H1 (cell line): ENCODE measurements around the gene MGAT4B. TPM values are rescaled to one million over a fixed set of nuclear protein-coding genes. Genes with fewer than 3 reads are reported as not detected.
A peak's percentile ranks its signal among the peaks of the same experiment; 100 is the strongest.

Experiments
- CTCF ChIA-PET: fragments of 300-600 bp; sonication (Branson Sonifier 250); formaldehyde crosslinking; loops from one replicate; lab custom pipeline; 2021; ENCODE audit not compliant: partially characterized antibody; lab: Charles Lee
- POLR2A ChIA-PET: fragments of 300-600 bp; sonication (Branson Sonifier 250); formaldehyde crosslinking; loops from one replicate; lab custom pipeline; 2021; ENCODE audit warnings: inconsistent platforms; ENCODE audit not compliant: partially characterized antibody; lab: Charles Lee
- DNase-seq, 2 experiments: peaks; one replicate each; pipeline versions ENCODE4 v3.0.0 to v3.0.0-alpha.2; 2010 to 2022; ENCODE audit warnings: low spot score in 2 of 2, low read depth in 1 of 2, mixed read lengths in 1 of 2
- FAIRE-seq: peaks from 2 replicates; lab custom pipeline; 2011; peaks lifted over from hg19 to GRCh38; lab: Jason Lieb, UNC
- H2AFZ ChIP-seq: 2 replicates; pipeline ENCODE4 v1.8.1; 2012; ENCODE audit warnings: low read length, inconsistent platforms
- H2AK5ac ChIP-seq: 2 replicates; pipeline ENCODE4 v1.6.1; 2013; ENCODE audit warnings: low read depth, low read length
- H2BK120ac ChIP-seq: replicated peaks from 2 replicates; pipeline ENCODE3; 2013; ENCODE audit warnings: low read depth, low read length, inconsistent platforms
- H2BK12ac ChIP-seq: 2 replicates; pipeline ENCODE4 v1.6.1; 2013; ENCODE audit warnings: low read depth, low read length
- H2BK15ac ChIP-seq: 2 replicates; pipeline ENCODE4 v1.6.1; 2013; ENCODE audit warnings: low read length
- H2BK20ac ChIP-seq: 2 replicates; pipeline ENCODE4 v1.6.1; 2013; ENCODE audit warnings: low read length
- H2BK5ac ChIP-seq: 2 replicates; pipeline ENCODE4 v1.6.1; 2013; ENCODE audit warnings: low read depth, low read length
- H3K14ac ChIP-seq: 2 replicates; pipeline ENCODE4 v1.6.1; 2013; ENCODE audit warnings: inconsistent platforms; ENCODE audit not compliant: insufficient read length
- H3K18ac ChIP-seq: 2 replicates; pipeline ENCODE4 v1.6.1; 2013; ENCODE audit warnings: low read length; ENCODE audit errors: extremely low read depth
- H3K23ac ChIP-seq: 2 replicates; pipeline ENCODE4 v1.6.1; 2013; ENCODE audit warnings: inconsistent platforms; ENCODE audit not compliant: insufficient read length
- H3K23me2 ChIP-seq: 2 replicates; pipeline ENCODE4 v1.6.1; 2013; ENCODE audit warnings: low read depth, low read length
- H3K27ac ChIP-seq: 2 replicates; pipeline ENCODE4 v1.6.1; 2011; ENCODE audit warnings: low read depth, low read length, inconsistent platforms
- H3K27me3 ChIP-seq, 4 experiments: replicated peaks in 1 of 4; 1 replicate in 1 of 4; 2 replicates in 3 of 4; pipeline versions ENCODE4 v1.6.1 to v1.8.1; 2011 to 2013; ENCODE audit warnings: low read length in 3 of 4, mild to moderate bottlenecking in 3 of 4, inconsistent platforms in 2 of 4, mixed read lengths in 2 of 4, moderate library complexity in 1 of 4; ENCODE audit not compliant: control insufficient read depth in 3 of 4, insufficient read depth in 3 of 4; ENCODE audit errors: extremely low read depth in 1 of 4
- H3K36me3 ChIP-seq, 4 experiments: 2 replicates each; pipeline versions ENCODE4 v1.6.1 to v1.8.1; 2011 to 2013; ENCODE audit warnings: mild to moderate bottlenecking in 4 of 4, low read length in 3 of 4, moderate library complexity in 2 of 4, control low read depth in 1 of 4, inconsistent platforms in 1 of 4; ENCODE audit not compliant: insufficient read depth in 4 of 4, control insufficient read depth in 2 of 4
- H3K4ac ChIP-seq: replicated peaks from 2 replicates; pipeline ENCODE3; 2013; ENCODE audit warnings: low read length, low read depth, mixed read lengths, inconsistent platforms; ENCODE audit not compliant: insufficient read length
- H3K4me1 ChIP-seq, 4 experiments: replicated peaks in 1 of 4; 1 replicate in 1 of 4; 2 replicates in 3 of 4; pipeline versions ENCODE4 v1.6.1 to v1.8.1; 2011 to 2013; ENCODE audit warnings: low read length in 3 of 4, inconsistent platforms in 2 of 4, mixed read lengths in 1 of 4; ENCODE audit not compliant: insufficient read depth in 4 of 4, control insufficient read depth in 3 of 4
- H3K4me2 ChIP-seq, 2 experiments: 2 replicates each; pipeline versions ENCODE4 v1.6.1 to v1.8.1; 2011 to 2013; ENCODE audit warnings: low read depth in 2 of 2, low read length in 2 of 2, control low read depth in 1 of 2, inconsistent platforms in 1 of 2, mild to moderate bottlenecking in 1 of 2; ENCODE audit not compliant: insufficient read depth in 1 of 2
- H3K4me3 ChIP-seq, 4 experiments: fragments of 200-600, 300-600 bp in 1 of 4; sonication (generic), shearing (Covaris generic), sonication (Bioruptor Twin) in 1 of 4; 2 replicates each; pipeline versions ENCODE4 v1.5.1 to v1.8.1; 2011 to 2016; ENCODE audit warnings: low read length in 4 of 4, low read depth in 3 of 4, control low read depth in 2 of 4, inconsistent platforms in 2 of 4, mild to moderate bottlenecking in 2 of 4, mixed read lengths in 1 of 4, moderate library complexity in 1 of 4; ENCODE audit not compliant: insufficient read depth in 2 of 4; ENCODE audit errors: extremely low read depth in 1 of 4
- H3K56ac ChIP-seq: replicated peaks from 2 replicates; pipeline ENCODE3; 2013; ENCODE audit warnings: low read depth, mild to moderate bottlenecking, mixed read lengths, low read length, inconsistent platforms; ENCODE audit not compliant: insufficient read length
- H3K79me1 ChIP-seq: 2 replicates; pipeline ENCODE4 v1.6.1; 2013; ENCODE audit warnings: low read depth, low read length, control low read depth
- H3K79me2 ChIP-seq, 2 experiments: 2 replicates each; pipeline versions ENCODE4 v1.6.1 to v1.8.1; 2012 to 2013; ENCODE audit warnings: low read length in 2 of 2, mild to moderate bottlenecking in 2 of 2, inconsistent platforms in 1 of 2; ENCODE audit not compliant: insufficient read depth in 2 of 2, control insufficient read depth in 1 of 2
- H3K9ac ChIP-seq, 4 experiments: replicated peaks in 1 of 4; 1 replicate in 1 of 4; 2 replicates in 3 of 4; pipeline versions ENCODE4 v1.6.1 to v1.8.1; 2011 to 2013; ENCODE audit warnings: low read depth in 3 of 4, low read length in 3 of 4, control low read depth in 2 of 4, mild to moderate bottlenecking in 2 of 4, moderate library complexity in 2 of 4, inconsistent platforms in 1 of 4; ENCODE audit errors: extremely low read depth in 1 of 4
- H3K9me3 ChIP-seq, 2 experiments: 2 replicates each; pipeline versions ENCODE4 v1.6.1 to v1.8.1; 2012 to 2013; ENCODE audit warnings: mild to moderate bottlenecking in 2 of 2, moderate library complexity in 2 of 2, control low read depth in 1 of 2, inconsistent platforms in 1 of 2, low read depth in 1 of 2, low read length in 1 of 2, mixed read lengths in 1 of 2; ENCODE audit not compliant: insufficient read depth in 2 of 2
- H4K20me1 ChIP-seq, 2 experiments: replicated peaks in 1 of 2; 2 replicates each; pipeline versions ENCODE3 to v1.8.1; 2011 to 2013; ENCODE audit warnings: inconsistent platforms in 2 of 2, low read length in 2 of 2, mild to moderate bottlenecking in 1 of 2; ENCODE audit not compliant: insufficient read depth in 2 of 2, control insufficient read depth in 1 of 2
- H4K5ac ChIP-seq: 2 replicates; pipeline ENCODE4 v1.6.1; 2013; ENCODE audit warnings: low read length, low read depth, mixed read lengths, inconsistent platforms; ENCODE audit not compliant: insufficient read length
- H4K8ac ChIP-seq: 2 replicates; pipeline ENCODE4 v1.8.0; 2013; ENCODE audit warnings: mild to moderate bottlenecking, moderate library complexity, low read length, inconsistent platforms; ENCODE audit not compliant: insufficient read depth; ENCODE audit errors: extremely low read depth
- H4K91ac ChIP-seq: replicated peaks from 2 replicates; pipeline ENCODE3; 2013; ENCODE audit warnings: low read length, mixed read lengths, inconsistent platforms; ENCODE audit not compliant: insufficient read length
- CTBP2 ChIP-seq: IDR thresholded peaks from 2 replicates; pipeline ENCODE4 v1.7.0; 2011; ENCODE audit warnings: borderline replicate concordance, mild to moderate bottlenecking, moderate library complexity, mixed read lengths, low read length; ENCODE audit not compliant: insufficient read depth, insufficient read length
- POLR2A ChIP-seq, 2 experiments: IDR thresholded peaks; 1 replicate in 1 of 2; 2 replicates in 1 of 2; pipeline ENCODE4 v1.6.1; 2011; ENCODE audit warnings: low read depth in 2 of 2, low read length in 2 of 2, mild to moderate bottlenecking in 2 of 2; ENCODE audit errors: control extremely low read depth in 1 of 2
- RXRA ChIP-seq: IDR thresholded peaks from 2 replicates; pipeline ENCODE4 v1.6.1; 2011; ENCODE audit warnings: low read depth, mild to moderate bottlenecking, low read length, moderate library complexity; ENCODE audit not compliant: insufficient read depth
- SP1 ChIP-seq: IDR thresholded peaks from 2 replicates; pipeline ENCODE4 v1.6.1; 2011; ENCODE audit warnings: low read depth, low read length
- SP4 ChIP-seq: IDR thresholded peaks from 2 replicates; pipeline ENCODE4 v1.6.1; 2012; ENCODE audit warnings: low read length, inconsistent platforms
- TAF1 ChIP-seq: IDR thresholded peaks from 2 replicates; pipeline ENCODE4 v1.6.1; 2011; ENCODE audit warnings: mild to moderate bottlenecking, low read depth, low read length
- WGBS, 2 experiments: shearing (Covaris generic) in 1 of 2; methylation state at CpG; one replicate each; pipeline versions ENCODE4 v1.1.6 to v1.1.7; 2013 to 2015; ENCODE audit warnings: low lambda C conversion rate in 2 of 2, mixed read lengths in 2 of 2, inconsistent platforms in 1 of 2, low coverage in 1 of 2, missing lambda C conversion rate in 1 of 2; ENCODE audit not compliant: insufficient replicate concordance in 2 of 2, insufficient coverage in 1 of 2, insufficient read length in 1 of 2; ENCODE audit errors: extremely low coverage in 1 of 2, missing lambda C conversion rate in 1 of 2; 5-methylcytosine and 5-hydroxymethylcytosine counted together
- polyA plus RNA-seq, 7 experiments: library from polyadenylated mRNA; depleted of rRNA in 3 of 7; stranded (reverse) in 5 of 7; unstranded in 2 of 7; fragments of >200 nt in 5 of 7; fragments of 200-250 nt in 2 of 7; gene quantifications; 1 replicate in 5 of 7; 2 replicates in 1 of 7; 4 replicates in 1 of 7; pipeline versions ENCODE4 v1.2.1 to v1.2.3, GENCODE V29; 2011 to 2013; ENCODE audit warnings: missing spikeins in 2 of 7, mixed read lengths in 2 of 7
- total RNA-seq: library from RNA; stranded (reverse); fragmentation: NEBNext Ultra II Directional; extraction: Animal tissue kit (Norgen Biotek cat#: 25700); gene quantifications from 2 replicates; pipeline ENCODE4 v1.2.1, GENCODE V29; 2021
- TF ChIP-seq, protein P1 (sequence below): IDR thresholded peaks from 2 replicates; pipeline ENCODE4 v1.6.1; 2012; ENCODE audit warnings: low read length, inconsistent platforms

The MGAT4B gene
- total and polyA plus RNA-seq, 2 of the 8 experiments (the other 6 are each of a cell fraction or from before 2014, with no cell fraction given), result 116 to 128 TPM

- Histone ChIP-seq H3K79me1 (peaks cover 8% of the 10 kb centered on the region), H3K4me3 (peak overlapping the region in 2 of 4 experiments; percentile 1 to 91; a peak in 3 of 8 replicates), H4K8ac (no peak overlapping the region), H4K20me1 (peaks cover 8 to 25% of the 10 kb centered on the region in 2 experiments), H3K9ac (no peak overlapping the region), H2BK12ac (no peak overlapping the region), H3K4ac (no peak overlapping the region), H3K27me3 (no peaks in the 10 kb centered on the region), H4K91ac (no peak overlapping the region), H2BK5ac (no peak overlapping the region; the same call in 1 of the 2 replicates), H3K14ac (no peak overlapping the region), H3K56ac (no peak overlapping the region), H2BK15ac (no peak overlapping the region), H3K23me2 (peaks cover 6% of the 10 kb centered on the region; the same call in 1 of the 2 replicates), H3K79me2 (peaks cover 4 to 28% of the 10 kb centered on the region in 2 experiments; a peak in 2 of 4 replicates), H3K4me2 (peak overlapping the region; percentile 54 to 81; a peak in 3 of 4 replicates), H3K18ac (no peak overlapping the region), H3K36me3 (peaks cover 10 to 43% (median 35%) of the 10 kb centered on the region in 4 experiments), H3K27ac (no peak overlapping the region), H4K5ac (no peak overlapping the region), H3K4me1 (peaks cover 4 to 36% (median 33%) of the 10 kb centered on the region in 4 experiments), H3K23ac (no peak overlapping the region), H3K9me3 (no peaks in the 10 kb centered on the region), H2AFZ (no peak overlapping the region), H2BK20ac (no peak overlapping the region), H2AK5ac (no peak overlapping the region), H2BK120ac (no peak overlapping the region)
- 74% methylated on average over 6 of the region's 8 CpGs; no CpG with 5 or more reads in 1 of the 2 experiments for WGBS, 2 experiments
- no peak for DNase-seq
- ChIA-PET CTCF (interaction anchor here (0.6 to 1.5 kb wide), 6 partner anchors 9 to 59 kb away, joined by 3 to 6 read pairs (median 4); no protein-coding TSS in a partner anchor), POLR2A (interaction anchor here (0.6 to 12.6 kb wide), 10 partner anchors 10 to 111 kb away, joined by 3 to 207 read pairs (median 4); partner anchors contain the start of genes LTC4S, MAML1, MGAT4B and MRNIP)
- FAIRE-seq, result no peak
- TF ChIP-seq POLR2A (IDR thresholded peaks at IDR 0.05; ENCODE audit: control extremely low read depth in 1 of 2, low read depth in 2 of 2, low read length in 2 of 2) (peak in 1 of 2 experiments; percentile 73; a peak in 1 of 3 replicates), SP4 (no peak), TAF1 (no peak), SP1 (no peak), RXRA (no peak), CTBP2 (no peak)
- TF ChIP-seq, protein P1, sequence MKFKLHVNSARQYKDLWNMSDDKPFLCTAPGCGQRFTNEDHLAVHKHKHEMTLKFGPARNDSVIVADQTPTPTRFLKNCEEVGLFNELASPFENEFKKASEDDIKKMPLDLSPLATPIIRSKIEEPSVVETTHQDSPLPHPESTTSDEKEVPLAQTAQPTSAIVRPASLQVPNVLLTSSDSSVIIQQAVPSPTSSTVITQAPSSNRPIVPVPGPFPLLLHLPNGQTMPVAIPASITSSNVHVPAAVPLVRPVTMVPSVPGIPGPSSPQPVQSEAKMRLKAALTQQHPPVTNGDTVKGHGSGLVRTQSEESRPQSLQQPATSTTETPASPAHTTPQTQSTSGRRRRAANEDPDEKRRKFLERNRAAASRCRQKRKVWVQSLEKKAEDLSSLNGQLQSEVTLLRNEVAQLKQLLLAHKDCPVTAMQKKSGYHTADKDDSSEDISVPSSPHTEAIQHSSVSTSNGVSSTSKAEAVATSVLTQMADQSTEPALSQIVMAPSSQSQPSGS, result no peak
These were observed 15.9 kb upstream of the MGAT4B start for GRCh38 chr5:179822444-179822990.
